ENCODE results near the gene SOHLH1.

GRCh38 chr9:135671591-135672041, 27.7 kb downstream of the SOHLH1 start:
- TF ChIP-seq POLR2A (IDR thresholded peaks at IDR 0.05; ENCODE audit: low read length) (no peak), GATA1 (IDR thresholded peaks at IDR 0.05; ENCODE audit: low read depth, low read length) (no peak)
